GM12878 (cell line): ENCODE measurements around the gene TDRD9.
A peak's percentile ranks its signal among the peaks of the same experiment; 100 is the strongest.

Source experiments
- BACH1 ChIP-seq: fragments of 450-650 bp; IDR thresholded peaks from 2 replicates; pipeline ENCODE4 v1.6.1; 2017; ENCODE audit warnings: mild to moderate bottlenecking, borderline replicate concordance
- CHD2 ChIP-seq: IDR thresholded peaks from 2 replicates; pipeline ENCODE4 v1.6.1; 2011; ENCODE audit warnings: low read depth, low read length, improper control_type of control experiment, borderline replicate concordance
- EZH2 ChIP-seq: IDR thresholded peaks from 2 replicates; pipeline ENCODE4 v1.6.1; 2012; ENCODE audit warnings: low read depth, mild to moderate bottlenecking, control low read depth, inconsistent platforms, low read length, borderline replicate concordance; ENCODE audit not compliant: control insufficient read depth
- FOXK2 ChIP-seq: fragments of 450-650 bp; IDR thresholded peaks from 2 replicates; pipeline ENCODE4 v1.6.1; 2017; ENCODE audit warnings: mild to moderate bottlenecking, moderate library complexity
- GATAD2B ChIP-seq: fragments of 450-650 bp; conservative IDR thresholded peaks from 2 replicates; pipeline ENCODE4 v1.6.1; 2017; ENCODE audit warnings: low read depth, mild to moderate bottlenecking, moderate library complexity
- MYC ChIP-seq: IDR thresholded peaks from 2 replicates; pipeline ENCODE4 v1.6.1; 2011; ENCODE audit warnings: mild to moderate bottlenecking, low read length, moderate library complexity, inconsistent platforms; ENCODE audit not compliant: insufficient read depth, insufficient replicate concordance, insufficient read length, severe bottlenecking
- PAX5 ChIP-seq: IDR thresholded peaks from 2 replicates; pipeline ENCODE4 v1.6.1; 2011; ENCODE audit warnings: low read depth, low read length, borderline replicate concordance
- POLR2A ChIP-seq: IDR thresholded peaks from 2 replicates; pipeline ENCODE4 v1.6.1; 2011; ENCODE audit warnings: low read depth, mild to moderate bottlenecking, low read length
- POLR2AphosphoS2 ChIP-seq: IDR thresholded peaks from 2 replicates; pipeline ENCODE4 v1.6.1; 2011; ENCODE audit warnings: low read depth, mild to moderate bottlenecking, low read length, improper control_type of control experiment, moderate library complexity
- ZNF24 ChIP-seq: fragments of 450-650 bp; IDR thresholded peaks from 2 replicates; pipeline ENCODE4 v1.6.1; 2017; ENCODE audit warnings: antibody characterized with exemption, mild to moderate bottlenecking
- TF ChIP-seq, protein P1 (sequence below), 3 experiments: IDR thresholded peaks in 2 of 3; conservative IDR thresholded peaks in 1 of 3; 2 replicates each; pipeline ENCODE4 v1.5.1; 2011; ENCODE audit warnings: low read depth in 3 of 3, low read length in 3 of 3, mild to moderate bottlenecking in 3 of 3, control low read depth in 2 of 3, moderate library complexity in 2 of 3, inconsistent platforms in 1 of 3, mixed read lengths in 1 of 3; ENCODE audit not compliant: control insufficient read depth in 2 of 3, insufficient read depth in 1 of 3; ENCODE audit errors: extremely low read depth in 1 of 3
- TF ChIP-seq, protein P2 (sequence below): IDR thresholded peaks from 2 replicates; pipeline ENCODE4 v1.6.1; 2012; ENCODE audit warnings: low read depth, low read length, improper control_type of control experiment
- TF ChIP-seq, protein P3 (sequence below): IDR thresholded peaks from 2 replicates; pipeline ENCODE4 v1.6.1; 2012; ENCODE audit warnings: low read depth, low read length, improper control_type of control experiment

DNA sequence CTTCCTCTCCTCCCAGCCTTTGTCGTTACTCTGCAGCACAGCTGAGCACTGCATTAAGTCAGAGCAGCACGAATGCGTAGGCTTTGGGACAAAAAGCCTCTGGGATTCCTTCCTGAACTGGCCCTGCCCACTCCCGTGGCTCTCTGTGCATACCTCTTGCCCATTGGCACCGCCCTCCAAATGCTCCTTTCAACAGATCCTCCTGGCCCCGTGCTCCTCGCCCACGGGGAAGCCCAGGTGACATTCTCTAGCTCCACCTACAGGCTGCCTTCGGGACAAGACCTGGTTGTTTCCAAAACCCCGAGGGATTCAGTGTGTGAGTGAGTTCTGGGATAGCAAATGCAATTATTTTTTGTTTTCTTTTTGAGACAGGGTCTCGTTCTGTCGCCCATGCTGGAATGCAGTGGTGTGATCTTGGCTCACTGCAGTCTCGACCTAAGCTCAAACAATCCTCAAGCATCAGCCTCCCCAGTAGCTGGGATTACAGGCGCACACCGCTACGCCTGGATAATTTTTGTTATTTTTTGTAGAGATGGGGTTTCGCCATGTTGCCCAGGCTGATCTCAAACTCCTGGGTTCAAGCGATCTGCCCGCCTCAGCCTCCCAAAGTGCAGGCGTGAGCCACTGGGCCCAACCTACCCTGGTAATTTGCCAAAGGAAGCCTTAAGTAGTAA, 17.9 kb upstream of the TDRD9 start:
- TF ChIP-seq, protein P1, sequence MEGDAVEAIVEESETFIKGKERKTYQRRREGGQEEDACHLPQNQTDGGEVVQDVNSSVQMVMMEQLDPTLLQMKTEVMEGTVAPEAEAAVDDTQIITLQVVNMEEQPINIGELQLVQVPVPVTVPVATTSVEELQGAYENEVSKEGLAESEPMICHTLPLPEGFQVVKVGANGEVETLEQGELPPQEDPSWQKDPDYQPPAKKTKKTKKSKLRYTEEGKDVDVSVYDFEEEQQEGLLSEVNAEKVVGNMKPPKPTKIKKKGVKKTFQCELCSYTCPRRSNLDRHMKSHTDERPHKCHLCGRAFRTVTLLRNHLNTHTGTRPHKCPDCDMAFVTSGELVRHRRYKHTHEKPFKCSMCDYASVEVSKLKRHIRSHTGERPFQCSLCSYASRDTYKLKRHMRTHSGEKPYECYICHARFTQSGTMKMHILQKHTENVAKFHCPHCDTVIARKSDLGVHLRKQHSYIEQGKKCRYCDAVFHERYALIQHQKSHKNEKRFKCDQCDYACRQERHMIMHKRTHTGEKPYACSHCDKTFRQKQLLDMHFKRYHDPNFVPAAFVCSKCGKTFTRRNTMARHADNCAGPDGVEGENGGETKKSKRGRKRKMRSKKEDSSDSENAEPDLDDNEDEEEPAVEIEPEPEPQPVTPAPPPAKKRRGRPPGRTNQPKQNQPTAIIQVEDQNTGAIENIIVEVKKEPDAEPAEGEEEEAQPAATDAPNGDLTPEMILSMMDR (IDR thresholded peaks at IDR 0.05 in 2 of 3, conservative IDR thresholded peaks at IDR 0.05 in 1 of 3; ENCODE audit: control insufficient read depth in 2 of 3, extremely low read depth in 1 of 3, insufficient read depth in 1 of 3, low read depth in 3 of 3, low read length in 3 of 3): peak; percentile 69 to 80 (median 74)
- TF ChIP-seq BACH1 (no peak), ZNF24 (no peak), PAX5 (no peak), POLR2A (peak; percentile 34; the same call in 1 of the 2 replicates), EZH2 (no peak), POLR2AphosphoS2 (no peak), CHD2 (no peak), GATAD2B (no peak), FOXK2 (no peak), MYC (no peak)
- TF ChIP-seq, protein P2, sequence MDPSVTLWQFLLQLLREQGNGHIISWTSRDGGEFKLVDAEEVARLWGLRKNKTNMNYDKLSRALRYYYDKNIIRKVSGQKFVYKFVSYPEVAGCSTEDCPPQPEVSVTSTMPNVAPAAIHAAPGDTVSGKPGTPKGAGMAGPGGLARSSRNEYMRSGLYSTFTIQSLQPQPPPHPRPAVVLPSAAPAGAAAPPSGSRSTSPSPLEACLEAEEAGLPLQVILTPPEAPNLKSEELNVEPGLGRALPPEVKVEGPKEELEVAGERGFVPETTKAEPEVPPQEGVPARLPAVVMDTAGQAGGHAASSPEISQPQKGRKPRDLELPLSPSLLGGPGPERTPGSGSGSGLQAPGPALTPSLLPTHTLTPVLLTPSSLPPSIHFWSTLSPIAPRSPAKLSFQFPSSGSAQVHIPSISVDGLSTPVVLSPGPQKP: no peak
- TF ChIP-seq, protein P3, sequence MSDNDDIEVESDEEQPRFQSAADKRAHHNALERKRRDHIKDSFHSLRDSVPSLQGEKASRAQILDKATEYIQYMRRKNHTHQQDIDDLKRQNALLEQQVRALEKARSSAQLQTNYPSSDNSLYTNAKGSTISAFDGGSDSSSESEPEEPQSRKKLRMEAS: no peak
